ENCODE results near the gene UQCRHL.
A peak's percentile ranks its signal among the peaks of the same experiment; 100 is the strongest.

GRCh38 chr1:15760520-15761211 lies 46.8 kb downstream of the UQCRHL start:
- TF ChIP-seq CTCF (IDR thresholded peaks at IDR 0.05), result no peak
- TF ChIP-seq POLR2A (IDR thresholded peaks at IDR 0.05), result no peak
- TF ChIP-seq EP300 (IDR thresholded peaks at IDR 0.05), result peak in 2 of 4 donors; percentile 57 to 88
